Stimulated activated CD4-positive, alpha-beta T cell treated with anti-CD3 and anti-CD28 coated beads, Interleukin-1b, Interleukin-23, amount 100 ng/mL, for 1 hour (primary cell): ENCODE measurements around the gene GATB.

Experiments
- DNase-seq, 2 donors: peaks; one replicate each; pipeline ENCODE4 v3.0.0-alpha.2; 2020; ENCODE audit warnings: low read depth in 2 of 2

Gene GATB

DNA sequence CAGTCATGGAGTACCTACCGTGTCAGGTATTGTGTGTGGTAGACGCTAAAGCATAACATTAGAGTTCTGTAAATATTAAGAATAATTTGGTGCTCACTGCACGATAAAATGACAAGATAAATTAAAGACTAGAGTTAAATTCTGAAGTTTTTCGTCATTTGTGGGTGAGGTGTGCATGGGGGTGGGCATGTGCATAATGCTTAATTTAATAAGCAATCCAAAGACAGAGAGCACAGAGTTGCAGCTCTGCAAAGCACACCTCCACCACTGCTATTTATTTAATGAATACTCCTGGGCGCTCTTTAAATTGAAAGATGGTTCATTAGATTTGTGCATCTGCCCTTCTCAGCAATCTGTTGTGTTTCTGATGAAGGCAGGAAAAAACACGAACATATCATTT is 62.6 kb downstream of the GATB start:
- DNase-seq = no peak

DNA sequence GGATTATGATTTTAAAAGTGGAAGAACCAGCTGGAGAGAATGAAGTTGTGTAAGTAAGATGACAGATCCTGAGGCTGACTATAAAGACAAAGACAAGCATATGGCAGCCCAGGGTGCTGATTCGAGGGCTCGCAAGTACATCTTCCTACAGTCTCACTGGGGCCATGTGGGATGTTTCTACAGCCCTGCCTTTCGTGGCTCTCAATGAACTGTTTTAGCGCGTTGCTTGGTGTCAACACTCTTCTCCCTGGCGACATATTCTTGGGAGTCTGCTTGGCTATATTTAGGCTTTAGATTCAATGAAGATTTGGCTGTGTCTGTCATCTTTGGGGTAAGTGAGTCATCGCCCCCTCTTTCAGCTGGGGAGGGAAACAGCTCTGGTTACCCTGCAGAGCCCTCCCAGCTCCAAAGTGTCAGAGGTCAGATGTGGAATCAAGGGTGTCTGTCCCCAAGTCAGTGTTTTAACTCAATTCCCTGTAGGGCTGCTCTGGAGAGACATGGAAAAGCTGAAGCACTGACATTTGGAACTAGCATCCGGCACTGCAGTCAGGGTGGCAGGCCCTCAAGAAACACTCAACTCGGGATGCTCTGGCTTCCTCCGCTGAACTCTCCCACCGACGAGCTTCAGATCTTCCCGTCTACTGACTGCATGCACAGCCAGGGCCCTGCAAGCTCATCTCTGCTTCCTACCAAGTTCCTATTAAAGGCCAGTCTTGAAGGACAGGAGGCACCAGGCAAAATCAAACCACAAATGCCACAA is 65.7 kb downstream of the GATB start:
- no peak for DNase-seq

DNA sequence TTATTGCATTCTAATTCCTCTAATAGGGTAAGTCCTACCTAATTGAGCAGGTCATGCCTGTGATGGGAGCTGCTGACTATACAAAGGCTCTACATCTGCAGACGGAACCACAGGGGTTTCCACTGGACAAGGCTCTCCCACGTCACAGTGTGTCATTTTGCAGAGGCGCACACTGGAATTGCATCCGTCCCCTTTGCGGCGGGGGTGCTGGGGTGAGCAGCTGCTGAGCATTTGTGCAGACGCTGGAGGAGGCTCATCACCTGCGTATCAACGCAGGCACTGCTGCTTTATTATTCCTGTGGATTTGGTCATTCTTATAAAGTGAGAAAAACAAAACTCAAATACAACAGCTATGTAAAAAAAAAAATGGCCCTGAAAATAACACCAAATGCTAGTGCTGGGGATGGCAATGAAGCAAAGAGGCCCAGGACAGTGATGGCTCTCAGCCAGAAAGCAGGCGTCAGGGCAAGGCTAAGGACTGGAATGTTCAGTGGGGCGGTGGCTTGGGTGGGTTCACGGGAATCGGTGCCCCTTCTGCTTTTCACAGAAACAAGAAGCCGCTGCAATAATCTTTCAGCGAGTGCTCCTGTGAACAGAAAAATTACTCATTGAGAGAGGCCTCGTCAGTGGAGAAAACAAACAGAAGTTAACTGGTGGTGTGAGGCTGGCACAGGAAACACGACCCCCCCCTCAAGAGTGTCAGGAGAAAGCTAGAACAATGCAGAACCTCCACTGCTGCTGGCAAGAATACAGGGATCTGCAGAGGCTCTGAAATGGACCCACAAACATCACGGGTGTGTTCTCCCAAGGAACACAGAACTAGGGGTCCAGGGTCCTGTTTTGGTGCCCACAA is 67.8 kb downstream of the GATB start:
- no peak for DNase-seq

DNA sequence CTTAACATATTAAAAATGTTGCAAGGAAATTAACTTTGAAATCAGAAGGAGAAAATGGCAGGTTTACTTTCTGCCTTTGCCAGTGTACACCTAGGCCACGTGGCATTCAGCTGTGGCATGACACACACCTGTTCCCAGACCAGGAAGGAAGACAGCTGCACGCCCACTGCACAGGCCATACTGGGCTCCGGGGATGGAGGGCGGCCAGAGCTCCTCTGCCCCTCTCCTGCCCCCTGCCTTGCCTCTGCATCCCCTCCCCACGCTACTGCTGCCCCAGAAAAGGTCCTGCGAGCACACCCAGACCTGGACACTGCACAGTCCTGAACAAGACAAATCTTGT is 68.4 kb downstream of the GATB start:
- DNase-seq = no peak

DNA sequence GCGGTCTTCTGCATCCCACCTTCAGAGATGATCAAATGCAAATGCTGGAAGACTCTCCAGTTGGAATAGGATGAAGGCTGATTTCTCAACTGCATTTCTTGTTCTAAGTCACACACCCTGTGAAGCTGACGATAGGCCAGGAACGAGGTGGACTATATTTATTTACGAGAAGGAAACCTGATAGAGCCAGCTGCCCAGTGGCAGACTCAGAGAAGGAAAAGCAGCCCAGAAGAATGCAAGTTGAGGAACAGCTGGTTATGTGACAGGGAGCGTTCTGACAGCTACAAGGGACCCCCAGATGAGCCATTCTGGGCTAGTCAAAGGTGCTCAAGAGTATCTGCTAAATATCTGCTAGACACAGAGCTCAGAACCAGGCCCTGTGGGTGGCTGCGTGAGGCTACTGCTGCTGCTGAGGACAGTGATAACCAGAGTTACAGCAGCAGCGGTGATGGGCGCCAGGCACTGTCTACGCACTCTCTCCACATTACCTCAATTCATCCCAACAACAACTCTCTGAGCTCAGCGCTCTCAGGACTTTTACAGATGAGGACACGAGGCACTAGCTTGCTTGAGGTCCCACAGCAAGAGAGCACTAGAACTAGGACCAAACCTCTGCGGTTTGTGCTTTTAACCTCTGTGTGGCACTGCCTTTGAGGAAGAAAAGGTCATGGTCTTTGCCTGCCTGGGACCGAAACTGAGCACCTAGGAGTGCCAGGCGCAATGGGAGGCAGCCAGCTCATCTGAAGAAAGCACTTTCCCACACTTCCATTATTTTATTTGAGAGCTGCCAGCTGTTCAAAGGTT is 69.0 kb downstream of the GATB start:
- no peak for DNase-seq

DNA sequence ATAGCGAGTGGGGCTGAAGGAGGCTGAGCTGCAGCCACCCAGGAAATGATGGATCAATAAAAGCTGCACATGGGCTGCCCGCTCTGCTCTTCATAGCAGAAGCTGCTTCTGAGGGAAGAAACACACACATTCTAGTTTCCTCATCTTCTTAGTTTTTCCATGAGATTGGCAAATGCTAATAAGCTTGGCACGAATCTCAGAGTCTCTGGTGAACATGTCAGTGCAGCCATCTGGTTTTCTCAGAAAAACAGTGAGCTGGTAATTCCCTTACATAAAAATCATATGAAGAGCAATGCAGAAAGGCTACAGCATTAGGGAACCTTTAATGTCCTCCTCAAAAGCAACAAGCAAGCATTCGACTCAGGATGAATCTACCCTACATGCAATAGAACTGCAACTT is 69.9 kb downstream of the GATB start:
- DNase-seq = no peak

DNA sequence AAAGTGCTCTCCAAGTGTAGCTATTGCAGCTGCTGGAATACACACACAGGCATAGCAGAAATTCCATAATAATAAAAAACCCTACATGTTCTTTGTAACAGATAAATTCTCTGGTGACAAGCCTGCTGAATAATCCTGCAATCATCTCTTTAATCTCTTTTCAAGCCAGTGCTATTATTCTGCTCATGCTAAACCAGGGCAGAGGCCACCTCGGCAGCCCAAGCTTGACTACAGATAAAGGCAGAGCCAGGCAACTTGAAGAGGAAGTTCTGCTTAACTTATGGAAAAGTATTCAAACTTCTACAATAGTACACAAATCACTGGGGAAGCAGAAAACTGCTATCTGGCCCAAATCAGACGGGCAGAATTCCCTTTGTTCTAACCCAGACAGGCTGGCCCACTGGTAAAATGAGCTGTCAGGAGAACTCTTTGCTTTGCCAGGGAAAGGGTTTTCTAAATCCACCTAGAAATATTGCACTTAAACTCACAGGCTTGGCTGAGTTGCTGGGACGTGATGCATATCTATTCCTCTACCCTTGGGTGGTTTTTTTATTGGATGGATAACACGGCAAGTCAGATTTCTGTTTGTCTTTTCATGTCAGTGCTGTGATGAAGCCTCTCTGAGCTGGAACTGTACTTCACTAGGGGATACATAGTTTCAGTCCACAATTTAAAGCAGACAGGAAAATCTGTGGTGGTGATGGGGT is 70.5 kb downstream of the GATB start:
- no peak for DNase-seq

DNA sequence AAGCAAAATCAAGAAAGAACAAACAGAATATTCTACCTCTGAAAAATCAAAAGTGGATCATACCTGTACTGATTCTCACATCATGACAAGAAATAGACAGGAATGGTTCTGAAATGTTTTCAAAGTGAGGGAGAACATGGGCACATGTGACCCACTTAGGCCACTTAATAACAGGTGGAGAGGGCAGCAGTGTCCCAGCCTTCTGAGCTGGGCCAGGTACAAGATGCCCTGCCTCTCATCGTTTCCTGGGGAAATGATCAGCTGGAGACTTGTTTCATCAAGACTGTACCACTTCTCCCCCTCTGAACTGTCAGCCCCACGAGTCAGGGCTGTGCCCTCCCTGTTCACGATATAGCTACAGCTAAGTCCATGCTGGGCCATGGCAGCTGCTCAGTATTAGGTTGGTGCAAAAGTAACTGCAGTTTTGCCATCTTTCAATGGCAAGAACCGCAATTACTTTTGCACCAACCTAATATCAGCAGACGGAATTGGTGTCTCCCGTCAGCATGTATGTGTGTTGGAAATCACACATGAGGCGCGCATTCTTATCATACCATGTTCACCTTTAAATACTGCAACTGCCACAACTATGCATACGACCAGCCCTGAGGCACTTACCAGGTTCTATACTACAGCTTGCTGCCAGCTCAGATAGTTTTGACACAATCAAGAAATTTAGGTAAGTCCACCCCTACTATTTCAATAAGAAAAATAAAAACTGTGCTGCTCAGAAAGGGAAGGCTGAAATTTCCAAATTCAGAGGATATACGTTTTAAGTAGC is 71.4 kb downstream of the GATB start:
- DNase-seq = no peak

DNA sequence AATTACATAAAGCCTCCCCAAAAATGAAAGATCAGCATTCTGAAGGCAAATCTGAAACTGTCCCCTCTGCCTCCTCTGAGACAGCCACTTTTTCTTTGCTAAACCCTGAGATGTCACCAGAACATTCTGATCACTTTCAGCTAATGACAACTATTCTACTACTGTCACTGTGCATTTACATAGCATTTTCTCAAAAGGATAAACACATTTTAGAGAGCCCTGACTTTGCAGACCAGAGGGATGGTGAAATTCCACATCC is 72.1 kb downstream of the GATB start:
- no peak for DNase-seq

DNA sequence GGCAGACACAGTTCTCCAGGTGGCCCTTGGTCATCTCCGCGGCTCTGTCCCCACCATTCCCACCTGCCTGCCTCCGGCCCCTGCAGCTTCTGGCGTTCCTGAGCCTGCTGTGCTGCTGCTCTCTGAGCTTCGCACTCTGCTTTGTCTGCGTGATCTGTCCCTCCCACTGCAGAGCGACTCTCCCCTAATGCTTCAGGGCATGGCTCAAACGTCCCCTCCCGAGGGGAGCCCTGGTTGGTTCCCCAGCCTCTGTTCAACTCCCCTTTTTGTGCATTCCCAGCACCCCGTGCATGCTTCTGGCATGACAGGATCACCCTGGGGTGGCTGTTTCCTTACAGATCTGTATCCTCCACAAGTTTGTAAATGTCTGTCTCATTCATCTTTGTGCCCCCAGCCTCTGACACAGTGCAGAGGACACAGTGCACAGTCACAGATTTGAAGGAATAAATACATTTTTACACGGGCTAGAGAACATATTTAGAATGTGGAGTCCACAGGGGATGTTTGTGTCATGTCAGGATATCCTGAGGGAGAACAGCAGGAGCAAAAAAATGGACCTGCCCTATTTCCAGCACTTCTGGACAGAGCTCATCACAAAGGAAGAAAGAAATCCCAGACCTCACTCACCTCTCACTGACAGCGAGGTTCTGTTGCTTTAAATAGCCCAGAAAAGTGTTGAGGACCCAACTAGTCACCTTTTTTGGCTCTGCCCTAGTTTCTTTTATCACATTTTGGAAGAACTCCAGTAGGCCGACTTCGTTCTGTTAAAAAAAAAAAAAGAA is 72.6 kb downstream of the GATB start:
- no peak for DNase-seq

DNA sequence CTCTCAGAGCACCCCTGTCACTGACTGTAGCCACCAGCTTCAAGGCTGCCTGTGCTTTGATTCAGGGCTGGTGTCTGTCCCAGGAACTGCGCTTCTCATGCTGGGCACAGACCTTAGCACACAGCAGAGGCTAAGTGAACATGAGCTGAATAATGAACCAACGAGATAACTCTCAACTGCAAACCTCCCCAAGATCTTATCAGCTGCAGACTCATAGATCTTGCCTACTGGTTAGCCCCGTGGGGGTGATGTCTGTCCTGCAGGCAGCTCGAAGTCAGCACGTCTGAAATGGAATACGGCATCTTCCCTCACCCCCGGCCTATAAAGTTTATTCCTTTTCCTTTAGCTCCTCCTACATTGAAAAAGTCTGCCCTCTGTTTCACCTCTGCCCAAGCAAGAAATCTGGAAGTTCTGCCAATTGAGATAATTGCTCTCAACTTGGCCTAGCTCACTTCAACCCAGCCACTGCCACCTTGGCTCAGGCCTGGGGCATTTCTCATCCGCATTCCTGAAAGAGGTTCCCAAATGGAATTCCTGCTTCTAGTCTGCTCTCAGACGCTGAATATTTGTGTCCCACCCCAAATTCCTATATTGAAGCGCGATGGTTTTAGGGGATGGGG is 73.7 kb downstream of the GATB start:
- no peak for DNase-seq

DNA sequence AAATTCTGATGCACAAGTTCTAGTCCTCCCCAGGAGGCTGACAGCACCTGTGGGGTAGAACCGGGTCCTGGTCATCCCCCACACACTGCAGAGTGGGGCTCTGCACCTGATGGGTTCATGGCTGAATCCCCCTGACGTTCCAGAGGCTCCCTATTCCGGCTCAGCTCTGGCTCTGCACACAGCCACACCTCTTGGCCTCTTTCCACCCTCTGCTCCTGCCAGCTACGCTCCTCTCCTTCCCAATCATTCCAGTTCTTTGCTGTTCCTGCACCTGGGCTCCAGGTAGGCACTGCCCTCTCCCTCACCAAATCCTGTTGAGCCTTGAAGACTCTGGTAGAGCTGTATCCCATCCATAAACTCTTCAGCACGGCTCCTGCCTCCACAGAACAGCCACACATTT is 75.5 kb downstream of the GATB start:
- no peak for DNase-seq

DNA sequence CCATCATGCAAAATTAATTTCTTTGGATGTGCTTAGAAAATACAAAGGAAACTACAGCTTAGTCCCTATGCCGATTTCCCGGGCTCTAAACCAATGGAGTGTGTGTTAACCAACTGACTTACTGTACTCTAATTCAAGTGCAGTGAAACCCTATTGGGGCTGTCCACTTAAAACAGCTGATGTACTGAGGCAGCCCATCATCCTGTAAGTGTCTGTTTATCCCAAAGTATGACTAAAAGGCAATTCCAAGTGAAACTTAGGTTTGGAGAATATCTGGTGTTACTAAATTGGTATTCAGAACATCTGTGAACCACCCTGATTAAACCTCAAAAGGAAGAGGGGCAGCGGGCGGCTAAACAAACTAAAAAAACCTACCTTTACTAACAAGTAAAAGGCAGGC is 79.7 kb downstream of the GATB start:
- no peak for DNase-seq

DNA sequence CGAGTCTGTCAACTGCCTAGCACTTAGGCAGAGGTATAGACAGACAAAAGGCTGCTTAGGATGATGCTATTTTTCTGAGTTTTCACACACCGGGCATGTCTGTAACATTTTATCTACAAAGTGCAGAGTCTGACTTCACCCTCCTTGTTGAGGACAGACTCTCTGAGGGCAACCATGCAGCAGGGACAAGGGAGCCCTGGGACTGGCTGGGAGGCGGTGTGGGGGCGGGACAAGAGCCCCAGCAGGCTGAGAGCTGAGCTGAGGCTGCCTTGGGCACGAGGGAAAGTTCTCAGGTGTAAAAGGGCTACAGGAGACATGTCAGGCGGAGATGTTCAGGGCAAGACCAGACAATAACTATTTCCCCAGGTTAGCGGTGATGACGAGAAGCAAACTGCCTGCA is 81.6 kb downstream of the GATB start:
- DNase-seq = no peak

DNA sequence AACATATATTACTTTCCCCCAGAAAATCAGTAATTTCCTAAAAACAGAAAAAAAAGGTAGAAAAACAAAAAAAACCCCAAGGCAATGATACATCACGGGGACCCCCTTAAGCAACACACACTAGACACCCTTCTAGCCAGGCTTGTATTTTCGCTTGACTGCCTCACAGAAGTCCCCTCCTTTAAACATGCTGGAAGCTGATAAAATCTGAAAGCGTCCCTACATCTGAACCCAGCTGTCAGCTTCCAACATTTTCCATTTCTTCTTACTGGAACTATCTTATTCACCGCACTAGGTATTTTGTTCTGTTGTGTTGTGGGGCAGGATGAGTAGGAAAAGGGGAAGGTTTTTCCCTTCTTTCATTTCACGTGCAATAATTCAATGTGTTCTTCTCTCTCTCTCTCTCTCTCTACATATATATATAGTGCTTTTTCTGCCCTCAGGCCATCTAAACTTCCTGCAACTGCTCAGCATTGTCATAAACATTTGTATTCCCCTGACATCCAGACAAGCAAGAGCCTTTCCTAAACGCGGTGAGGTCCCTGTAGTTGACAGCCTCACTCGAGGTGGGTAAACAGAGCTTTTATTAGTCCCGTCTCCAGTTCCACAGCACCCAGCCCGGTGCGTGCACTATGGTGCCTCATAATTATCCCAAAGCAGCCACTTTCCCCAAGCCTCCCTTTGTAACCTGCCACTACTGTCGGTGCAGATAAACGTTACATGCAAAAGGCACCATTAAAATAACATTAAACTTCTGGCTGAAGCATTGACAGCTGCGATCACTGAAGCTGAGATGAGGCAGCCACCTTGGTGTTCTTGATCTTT is 82.5 kb downstream of the GATB start:
- DNase-seq = no peak

DNA sequence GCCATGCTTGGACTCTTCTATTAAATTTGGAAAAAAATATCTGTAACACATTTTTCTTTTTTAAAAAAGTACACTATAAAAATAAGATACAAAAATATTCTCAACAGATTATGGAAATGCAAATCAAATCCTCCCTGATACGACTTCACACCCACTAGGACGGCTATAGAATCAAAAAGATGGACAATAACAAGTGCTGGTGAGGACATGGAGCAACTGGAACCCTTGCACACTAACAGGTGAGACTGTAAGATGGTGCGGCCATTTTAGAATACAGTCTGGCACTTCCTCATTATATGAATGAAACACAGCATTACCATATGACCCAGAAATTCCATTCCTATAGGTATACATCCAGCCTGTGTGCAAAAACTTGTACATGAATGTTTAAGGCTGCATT is 83.6 kb downstream of the GATB start:
- DNase-seq = no peak

DNA sequence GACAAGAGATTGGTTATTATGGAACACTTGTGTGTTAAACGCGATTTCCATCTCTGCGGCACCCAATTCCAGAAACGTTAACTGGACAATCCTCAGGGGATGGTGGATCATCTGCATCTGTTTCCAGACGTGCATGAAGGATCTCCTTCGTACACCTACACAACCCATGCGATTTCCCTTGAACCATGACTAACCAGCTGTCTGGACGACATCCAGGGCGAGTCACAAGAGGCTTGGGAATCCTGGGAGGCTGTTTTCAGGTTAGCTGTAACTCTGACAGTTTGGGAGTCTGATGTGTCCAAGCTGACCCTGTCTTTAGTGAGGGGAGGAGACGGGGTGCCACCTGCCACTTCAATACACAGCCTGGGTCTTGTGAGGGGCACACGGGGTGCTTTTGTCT is 84.5 kb downstream of the GATB start:
- DNase-seq = no peak

DNA sequence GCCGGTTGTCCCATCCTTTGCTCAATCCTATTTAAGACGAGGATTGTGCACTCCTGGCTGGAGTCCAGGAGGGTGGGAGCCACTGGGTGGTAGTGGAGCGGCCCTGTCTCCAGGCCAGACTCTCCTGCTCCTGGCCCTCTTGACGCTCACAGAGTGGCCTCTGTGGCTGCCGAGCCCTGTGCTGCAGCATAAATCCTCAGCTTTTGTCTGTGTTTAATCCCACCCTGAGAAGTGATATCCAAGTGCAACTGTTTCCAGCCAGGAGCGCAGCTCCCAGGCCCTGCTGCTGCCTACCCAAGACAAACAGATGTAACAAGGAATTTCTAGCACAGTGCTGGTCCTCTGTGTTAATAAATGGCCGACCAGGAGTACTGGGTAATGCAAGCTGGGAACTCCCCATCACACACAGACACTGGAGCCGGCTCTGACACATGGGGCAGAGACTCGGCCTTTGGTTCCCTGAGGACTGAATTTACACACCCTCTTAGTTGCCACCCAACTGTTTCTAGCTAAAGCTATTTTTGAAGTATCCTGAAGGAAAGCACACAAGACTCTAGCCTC is 85.3 kb downstream of the GATB start:
- no peak for DNase-seq

DNA sequence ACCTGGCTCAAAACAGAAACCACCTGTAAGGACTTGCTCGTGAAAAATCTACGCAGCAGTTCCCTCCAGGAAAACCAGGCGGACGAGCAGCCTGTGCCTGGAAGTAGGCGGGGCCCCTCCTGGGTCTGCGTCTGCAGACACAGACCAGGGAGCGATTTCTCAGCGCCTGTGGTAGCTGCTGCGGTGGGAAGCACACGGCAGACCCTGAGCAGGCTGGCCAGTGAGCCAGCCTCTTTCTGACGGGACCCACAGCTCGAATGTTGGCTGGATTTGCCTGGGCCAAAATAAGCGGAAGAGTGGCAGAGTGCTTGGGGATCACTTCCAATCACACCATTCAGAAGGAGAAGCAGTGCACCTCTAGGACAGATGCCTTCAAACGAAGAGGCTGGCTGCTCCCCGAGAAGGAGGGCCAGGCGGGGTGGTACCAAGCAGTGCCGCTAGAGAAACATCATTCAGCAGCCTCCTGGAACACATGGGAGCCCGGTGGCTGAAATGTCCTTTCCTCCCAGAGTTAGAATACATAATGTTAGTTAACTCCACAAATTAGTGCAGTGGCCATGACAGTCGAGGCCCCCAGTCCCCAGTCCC is 85.9 kb downstream of the GATB start:
- no peak for DNase-seq
